ENCODE measurements around the gene TUB. TPM values are rescaled to one million over a fixed set of nuclear protein-coding genes. Genes with fewer than 3 reads are reported as not detected.

TUB gene
- total and polyA plus RNA-seq, 2 donors (not counting 1 experiment from before 2014, with no cell fraction given): 0.06 to 0.10 TPM

GRCh38 chr11:8066036-8066910, 14.7 kb upstream of the TUB start:
- WGBS (ENCODE audit: insufficient coverage): 84% methylated on average over 15 of the region's 17 CpGs
- intact Hi-C loops (cut with micrococcal nuclease): no loop called here
- Histone ChIP-seq H3K79me2 (ENCODE audit: control insufficient read depth, insufficient read depth, low read length) (no peaks in the 10 kb centered on the region), H3K27me3 (replicated peaks in 1 of 4; ENCODE audit: control extremely low read depth in 1 of 4, control insufficient read depth in 3 of 4, insufficient read depth in 4 of 4, low read length in 3 of 4) (peaks cover 0 to 5% (median 0%) of the 10 kb centered on the region in 4 experiments), H3K27ac (ENCODE audit: low read length in 2 of 2) (no peak overlapping the region), H4K20me1 (ENCODE audit: control insufficient read depth, insufficient read depth, low read length, poor library complexity, severe bottlenecking) (no peaks in the 10 kb centered on the region), H2AFZ (ENCODE audit: insufficient read depth, low read depth, low read length, poor library complexity, severe bottlenecking) (no peak overlapping the region), H3K4me3 (ENCODE audit: control extremely low read depth in 1 of 5, extremely low read depth in 1 of 5, insufficient read depth in 1 of 5, low read depth in 2 of 5, low read length in 4 of 5) (no peak overlapping the region), H3K36me3 (replicated peaks in 1 of 2; ENCODE audit: control extremely low read depth in 1 of 2, control insufficient read depth in 1 of 2, extremely low read depth in 1 of 2, insufficient read depth in 2 of 2, low read length in 1 of 2) (no peaks in the 10 kb centered on the region), H3K4me2 (replicated peaks; ENCODE audit: low read depth, low read length, poor library complexity, severe bottlenecking) (no peak overlapping the region), H3K4me1 (ENCODE audit: control insufficient read depth in 2 of 2, insufficient read depth in 2 of 2, low read length in 2 of 2) (peaks cover 5 to 7% of the 10 kb centered on the region in 2 donors), H3K9ac (ENCODE audit: low read length) (no peak overlapping the region), H3K9me3 (ENCODE audit: control extremely low read depth in 1 of 3, control insufficient read depth in 2 of 3, insufficient read depth in 1 of 3, low read length in 2 of 3) (no peaks in the 10 kb centered on the region)
- TF ChIP-seq CTCF (IDR thresholded peaks at IDR 0.05) (no peak), EZH2 (IDR thresholded peaks at IDR 0.05; ENCODE audit: borderline replicate concordance, insufficient read depth, low read depth, low read length, poor library complexity, severe bottlenecking) (no peak)
- CTCF ChIA-PET: no interaction called here
- DNase-seq: no peak
- peaks cover 32% of the 10 kb centered on the region for H3K27me3 Mint-ChIP-seq
- no peaks in the 10 kb centered on the region for H3K9me3 Mint-ChIP-seq (ENCODE audit: insufficient read depth)
- ATAC-seq (ENCODE audit: low read depth): no peak
- POLR2A ChIA-PET: no interaction called here
- H3K4me1 Mint-ChIP-seq: peaks cover 2% of the 10 kb centered on the region
- no peak overlapping the region for H3K4me3 Mint-ChIP-seq
- H3K27ac Mint-ChIP-seq: no peak overlapping the region

GRCh38 chr11:8066911-8067455, 14.0 kb upstream of the TUB start:
- H3K4me2 ChIP-seq (replicated peaks; ENCODE audit: low read depth, low read length, poor library complexity, severe bottlenecking): no peak overlapping the region
- DNase-seq: no peak
- no peaks in the 10 kb centered on the region for H3K9me3 Mint-ChIP-seq (ENCODE audit: insufficient read depth)

More at GRCh38 chr11:8066911-8067455, 14.0 kb upstream of the TUB start:
- Mint-ChIP-seq H3K4me3 (no peak overlapping the region), H3K4me1 (peaks cover 2% of the 10 kb centered on the region), H3K27ac (no peak overlapping the region), H3K27me3 (peaks cover 30% of the 10 kb centered on the region)
- Histone ChIP-seq H3K9ac (ENCODE audit: low read length) (no peak overlapping the region), H4K20me1 (ENCODE audit: control insufficient read depth, insufficient read depth, low read length, poor library complexity, severe bottlenecking) (no peaks in the 10 kb centered on the region), H3K27ac (ENCODE audit: low read length in 2 of 2) (no peak overlapping the region), H3K36me3 (replicated peaks in 1 of 2; ENCODE audit: control extremely low read depth in 1 of 2, control insufficient read depth in 1 of 2, extremely low read depth in 1 of 2, insufficient read depth in 2 of 2, low read length in 1 of 2) (no peaks in the 10 kb centered on the region), H3K79me2 (ENCODE audit: control insufficient read depth, insufficient read depth, low read length) (no peaks in the 10 kb centered on the region), H2AFZ (ENCODE audit: insufficient read depth, low read depth, low read length, poor library complexity, severe bottlenecking) (no peak overlapping the region), H3K4me1 (ENCODE audit: control insufficient read depth in 2 of 2, insufficient read depth in 2 of 2, low read length in 2 of 2) (peaks cover 5 to 7% of the 10 kb centered on the region in 2 donors), H3K27me3 (replicated peaks in 1 of 4; ENCODE audit: control extremely low read depth in 1 of 4, control insufficient read depth in 3 of 4, insufficient read depth in 4 of 4, low read length in 3 of 4) (peaks cover 0 to 5% (median 0%) of the 10 kb centered on the region in 4 experiments), H3K9me3 (ENCODE audit: control extremely low read depth in 1 of 3, control insufficient read depth in 2 of 3, insufficient read depth in 1 of 3, low read length in 2 of 3) (no peaks in the 10 kb centered on the region), H3K4me3 (ENCODE audit: control extremely low read depth in 1 of 5, extremely low read depth in 1 of 5, insufficient read depth in 1 of 5, low read depth in 2 of 5, low read length in 4 of 5) (no peak overlapping the region)
- no peak for ATAC-seq (ENCODE audit: low read depth)
- 75% methylated on average over 9 of the region's 10 CpGs for WGBS (ENCODE audit: insufficient coverage)
- intact Hi-C loops (cut with micrococcal nuclease): no loop called here
- ChIA-PET POLR2A (no interaction called here), CTCF (interaction anchor here (1.4 kb wide), 1 partner anchor 32 kb away, joined by 4 read pairs; no protein-coding TSS in a partner anchor)
- TF ChIP-seq EZH2 (IDR thresholded peaks at IDR 0.05; ENCODE audit: borderline replicate concordance, insufficient read depth, low read depth, low read length, poor library complexity, severe bottlenecking) (no peak), CTCF (IDR thresholded peaks at IDR 0.05) (no peak)

All from B cell (primary cell).